ENCODE data around the gene CREB5. TPM values are rescaled to one million over a fixed set of nuclear protein-coding genes. Genes with fewer than 3 reads are reported as not detected.

Gene CREB5
- total and polyA plus RNA-seq, 2 of the 8 experiments (the other 6 are each of a cell fraction or from before 2014, with no cell fraction given), result 2.4 to 2.7 TPM

DNA sequence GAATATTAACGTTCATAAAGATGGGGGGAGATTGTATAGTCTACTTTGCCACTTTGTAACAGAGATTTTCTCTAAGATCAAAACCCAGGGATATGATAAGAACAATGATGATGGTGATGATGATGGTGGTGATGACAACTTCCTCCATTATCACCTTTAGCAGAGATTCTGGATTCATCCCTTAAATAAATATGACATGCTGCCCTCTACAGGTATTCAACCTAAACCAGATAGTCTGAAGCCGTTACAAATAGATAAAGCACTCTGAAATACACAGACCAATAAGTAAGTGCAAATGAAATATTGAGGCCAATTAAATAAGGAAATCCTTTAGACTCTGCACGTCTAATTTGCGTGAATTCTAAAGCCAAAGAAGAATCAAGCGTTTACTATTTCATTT, 211.5 kb downstream of the CREB5 start:
- no peak overlapping the region for H3K27ac ChIP-seq (ENCODE audit: low read depth, low read length)
- H3K9me3 ChIP-seq (ENCODE audit: insufficient read depth in 2 of 2, low read depth in 1 of 2, low read length in 1 of 2), result no peaks in the 10 kb centered on the region
- no peak overlapping the region for H3K23ac ChIP-seq (ENCODE audit: insufficient read length)
- DNase-seq (ENCODE audit: low read depth in 1 of 2, low spot score in 2 of 2), result no peak
- POLR2A ChIA-PET (ENCODE audit: partially characterized antibody), result no interaction called here
- H3K27me3 ChIP-seq (replicated peaks in 1 of 4; ENCODE audit: control insufficient read depth in 3 of 4, extremely low read depth in 1 of 4, insufficient read depth in 3 of 4, low read length in 3 of 4), result peaks cover 0 to 3% (median 0%) of the 10 kb centered on the region in 4 experiments; a peak in 1 of 7 replicates
- WGBS, 2 experiments (ENCODE audit: extremely low coverage in 1 of 2, insufficient coverage in 1 of 2, insufficient read length in 1 of 2, insufficient replicate concordance in 2 of 2, low coverage in 1 of 2, low lambda C conversion rate in 2 of 2, missing lambda C conversion rate in 1 of 2), result 66% methylated on average over 5 of the region's 5 CpGs; no CpG with 5 or more reads in 1 of the 2 experiments
- H3K23me2 ChIP-seq (ENCODE audit: low read depth, low read length), result no peaks in the 10 kb centered on the region
- H3K56ac ChIP-seq (replicated peaks; ENCODE audit: insufficient read length, low read depth, low read length), result no peak overlapping the region
- no peak overlapping the region for H3K4me3 ChIP-seq (ENCODE audit: extremely low read depth in 1 of 4, insufficient read depth in 2 of 4, low read depth in 3 of 4, low read length in 4 of 4)
- H2BK5ac ChIP-seq (ENCODE audit: low read depth, low read length), result no peak overlapping the region
- H4K8ac ChIP-seq (ENCODE audit: extremely low read depth, insufficient read depth, low read length), result no peak overlapping the region
- no peak overlapping the region for H3K18ac ChIP-seq (ENCODE audit: extremely low read depth, low read length)
- H3K14ac ChIP-seq (ENCODE audit: insufficient read length), result no peak overlapping the region
- FAIRE-seq, result no peak
- no peak overlapping the region for H2AK5ac ChIP-seq (ENCODE audit: low read depth, low read length)
- H3K79me1 ChIP-seq (ENCODE audit: low read depth, low read length), result no peaks in the 10 kb centered on the region
- H3K4me1 ChIP-seq (replicated peaks in 1 of 4; ENCODE audit: control insufficient read depth in 3 of 4, insufficient read depth in 4 of 4, low read length in 3 of 4), result peaks cover 0 to 5% (median 0%) of the 10 kb centered on the region in 4 experiments; a peak in 2 of 7 replicates
- no peaks in the 10 kb centered on the region for H3K36me3 ChIP-seq (ENCODE audit: control insufficient read depth in 2 of 4, insufficient read depth in 4 of 4, low read length in 3 of 4)
- no peak overlapping the region for H2BK20ac ChIP-seq (ENCODE audit: low read length)
- no peak overlapping the region for H2BK15ac ChIP-seq (ENCODE audit: low read length)
- H4K5ac ChIP-seq (ENCODE audit: insufficient read length, low read depth, low read length), result no peak overlapping the region
- no peak overlapping the region for H3K4ac ChIP-seq (replicated peaks; ENCODE audit: insufficient read length, low read depth, low read length)
- no peak overlapping the region for H2BK12ac ChIP-seq (ENCODE audit: low read depth, low read length)
- H3K4me2 ChIP-seq (ENCODE audit: insufficient read depth in 1 of 2, low read depth in 2 of 2, low read length in 2 of 2), result no peak overlapping the region
- H4K20me1 ChIP-seq (replicated peaks in 1 of 2; ENCODE audit: control insufficient read depth in 1 of 2, insufficient read depth in 2 of 2, low read length in 2 of 2), result no peaks in the 10 kb centered on the region
- no peak overlapping the region for H3K9ac ChIP-seq (replicated peaks in 1 of 4; ENCODE audit: extremely low read depth in 1 of 4, low read depth in 3 of 4, low read length in 3 of 4)
- no peak overlapping the region for H2AFZ ChIP-seq (ENCODE audit: low read length)
- H3K79me2 ChIP-seq (ENCODE audit: control insufficient read depth in 1 of 2, insufficient read depth in 2 of 2, low read length in 2 of 2), result no peaks in the 10 kb centered on the region
- no peak overlapping the region for H2BK120ac ChIP-seq (replicated peaks; ENCODE audit: low read depth, low read length)
- TF ChIP-seq RAD21 (IDR thresholded peaks at IDR 0.05 in 1 of 2, conservative IDR thresholded peaks at IDR 0.05 in 1 of 2; ENCODE audit: low read depth in 2 of 2, low read length in 2 of 2) (peak; percentile 58 to 61), SRF (IDR thresholded peaks at IDR 0.05; ENCODE audit: low read depth, low read length) (no peak)
- TF ChIP-seq, protein P1, sequence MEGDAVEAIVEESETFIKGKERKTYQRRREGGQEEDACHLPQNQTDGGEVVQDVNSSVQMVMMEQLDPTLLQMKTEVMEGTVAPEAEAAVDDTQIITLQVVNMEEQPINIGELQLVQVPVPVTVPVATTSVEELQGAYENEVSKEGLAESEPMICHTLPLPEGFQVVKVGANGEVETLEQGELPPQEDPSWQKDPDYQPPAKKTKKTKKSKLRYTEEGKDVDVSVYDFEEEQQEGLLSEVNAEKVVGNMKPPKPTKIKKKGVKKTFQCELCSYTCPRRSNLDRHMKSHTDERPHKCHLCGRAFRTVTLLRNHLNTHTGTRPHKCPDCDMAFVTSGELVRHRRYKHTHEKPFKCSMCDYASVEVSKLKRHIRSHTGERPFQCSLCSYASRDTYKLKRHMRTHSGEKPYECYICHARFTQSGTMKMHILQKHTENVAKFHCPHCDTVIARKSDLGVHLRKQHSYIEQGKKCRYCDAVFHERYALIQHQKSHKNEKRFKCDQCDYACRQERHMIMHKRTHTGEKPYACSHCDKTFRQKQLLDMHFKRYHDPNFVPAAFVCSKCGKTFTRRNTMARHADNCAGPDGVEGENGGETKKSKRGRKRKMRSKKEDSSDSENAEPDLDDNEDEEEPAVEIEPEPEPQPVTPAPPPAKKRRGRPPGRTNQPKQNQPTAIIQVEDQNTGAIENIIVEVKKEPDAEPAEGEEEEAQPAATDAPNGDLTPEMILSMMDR (IDR thresholded peaks at IDR 0.05; ENCODE audit: control extremely low read depth in 1 of 3, insufficient read depth in 1 of 3, low read depth in 1 of 3, low read length in 3 of 3), result peak in 1 of 3 experiments; percentile 34; a peak in 2 of 4 replicates
- H4K91ac ChIP-seq (replicated peaks; ENCODE audit: insufficient read length, low read length), result no peak overlapping the region
- CTCF ChIA-PET (ENCODE audit: partially characterized antibody), result interaction anchor here (1.4 kb wide), 1 partner anchor 10 kb away, joined by 5 read pairs; no protein-coding TSS in a partner anchor
